K562 (cell line): ENCODE measurements around the gene PLIN5. TPM values are rescaled to one million over a fixed set of nuclear protein-coding genes. Genes with fewer than 3 reads are reported as not detected.

ENCODE experiments used
- CTBP1 ChIP-seq: fragments of 450-650 bp; IDR thresholded peaks from 2 replicates; pipeline ENCODE4 v1.6.1; 2016; ENCODE audit warnings: borderline replicate concordance
- CXXC5 ChIP-seq: fragments of 250-450 bp; sonication (Bioruptor Pico); IDR thresholded peaks from 2 replicates; pipeline ENCODE4 v1.8.0; 2022; ENCODE audit warnings: inconsistent platforms, mild to moderate bottlenecking, moderate library complexity
- ELF4 ChIP-seq: fragments of 450-650 bp; formaldehyde crosslinking; IDR thresholded peaks from 2 replicates; pipeline ENCODE4 v1.4.0; 2022; ENCODE audit warnings: missing genetic modification characterization
- FOXK1 ChIP-seq: sonication (generic); formaldehyde crosslinking; IDR thresholded peaks from 2 replicates; pipeline ENCODE4 v1.8.0; 2022; ENCODE audit warnings: missing genetic modification reagents, mild to moderate bottlenecking, borderline replicate concordance
- PCBP2 ChIP-seq: fragments of 200-400 bp; formaldehyde crosslinking; IDR thresholded peaks from 2 replicates; pipeline ENCODE4 v1.6.1; 2018; ENCODE audit warnings: low read length, low read depth, mild to moderate bottlenecking, moderate library complexity; ENCODE audit not compliant: poor library complexity, severe bottlenecking
- PYGO2 ChIP-seq: fragments of 450-650 bp; IDR thresholded peaks from 2 replicates; pipeline ENCODE4 v1.6.1; 2016; ENCODE audit warnings: mild to moderate bottlenecking, missing genetic modification characterization, moderate library complexity, missing compliant biosample characterization
- RBM15 ChIP-seq: fragments of 200-400 bp; formaldehyde crosslinking; IDR thresholded peaks from 2 replicates; pipeline ENCODE4 v1.6.1; 2018; ENCODE audit warnings: mild to moderate bottlenecking, low read length, moderate library complexity; ENCODE audit not compliant: insufficient read depth
- SMARCE1 ChIP-seq: fragments of 450-650 bp; IDR thresholded peaks from 2 replicates; pipeline ENCODE4 v1.7.1; 2016; ENCODE audit warnings: mild to moderate bottlenecking
- ZNF407 ChIP-seq: fragments of 450-650 bp; IDR thresholded peaks from 2 replicates; pipeline ENCODE4 v1.6.1; 2016; ENCODE audit warnings: low read depth
- polyA plus RNA-seq, 8 experiments: library from polyadenylated mRNA; depleted of rRNA in 4 of 8; stranded (reverse) in 5 of 8; unstranded in 3 of 8; fragments of >200 nt; fragmentation: Nextera tagmentation in 2 of 8; fragmentation: Illumina TruSeq in 1 of 8; extraction: Ambion mirVana in 2 of 8; extraction: Trizol in 1 of 8; gene quantifications; 2 replicates each; pipeline versions ENCODE4 v1.2.1 to v1.2.3, GENCODE V29; 2011 to 2014; ENCODE audit warnings: inconsistent platforms in 1 of 8, missing spikeins in 1 of 8
- total RNA-seq, 7 experiments: library from RNA; depleted of rRNA in 6 of 7; stranded (reverse); fragments of >200 nt in 6 of 7; fragmentation: Illumina TruSeq in 2 of 7; extraction: Trizol in 2 of 7; gene quantifications; 2 replicates each; pipeline versions ENCODE4 v1.2.1 to v1.2.3, GENCODE V29; 2011 to 2021; ENCODE audit warnings: low replicate concordance in 1 of 7

PLIN5 gene
- total and polyA plus RNA-seq, 9 of the 15 experiments (the other 6 are each of a cell fraction or from before 2014, with no cell fraction given): 0.04 to 1.3 (median 0.50) TPM

DNA sequence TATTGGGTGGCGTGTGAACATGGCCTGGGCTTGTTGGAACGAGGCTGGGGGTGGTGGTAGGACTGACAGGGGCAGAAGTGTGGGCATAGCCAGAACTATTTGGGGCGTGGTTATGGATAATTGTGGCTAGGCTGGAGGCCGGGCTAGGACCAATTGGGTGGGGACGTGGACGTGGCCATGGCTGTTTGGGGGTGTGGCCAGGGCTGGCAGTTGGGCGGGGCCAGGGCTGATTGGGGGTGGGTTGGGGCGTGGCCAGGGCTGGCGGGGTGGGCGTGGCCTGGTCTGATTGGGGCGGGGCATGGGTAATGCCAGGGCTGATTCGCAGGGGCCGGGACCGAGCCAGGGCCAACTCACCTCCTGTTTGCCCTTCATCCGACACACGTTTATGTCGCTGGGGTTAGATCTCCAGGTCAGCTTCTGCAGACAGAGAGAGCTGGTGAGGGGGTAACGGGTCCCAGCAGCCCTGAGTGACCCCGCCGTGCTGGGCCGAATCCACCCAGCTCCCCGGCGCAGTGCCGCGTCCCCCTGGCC lies 21.6 kb upstream of the PLIN5 start (continued):
- TF ChIP-seq PCBP2 (no peak), RBM15 (no peak), ZNF407 (no peak), FOXK1 (CRISPR knock-in tag) (no peak), PYGO2 (tag) (no peak), ELF4 (CRISPR knock-in tag) (no peak), CTBP1 (no peak), CXXC5 (CRISPR knock-in tag) (no peak), SMARCE1 (no peak)
